A673 (cell line): ENCODE results near the gene AQP6. TPM values are rescaled to one million over a fixed set of nuclear protein-coding genes. Genes with fewer than 3 reads are reported as not detected.

ENCODE experiments used
- BruUV-seq: library from RNA; stranded (reverse); fragments of 400-500 nt; replicated peaks from 2 replicates; lab custom pipeline; 2021; lab: Mats Ljungman, UMichigan
- CTCF ChIA-PET: fragments of 300-600 bp; sonication (Branson Sonifier 250); formaldehyde crosslinking; loops from one replicate; lab custom pipeline; 2022; ENCODE audit warnings: antibody characterized with exemption; lab: Charles Lee
- POLR2A ChIA-PET: fragments of 300-600 bp; sonication (Branson Sonifier 250); formaldehyde crosslinking; loops from one replicate; lab custom pipeline; 2022; ENCODE audit warnings: antibody characterized with exemption; ENCODE audit not compliant: low non-redundant PET; lab: Charles Lee
- DNase-seq: peaks from one replicate; pipeline ENCODE4 v3.0.0-alpha.2; 2015; ENCODE audit warnings: low spot score
- H3K27ac ChIP-seq: fragments of 200-600 bp; sonication (generic); 2 replicates; pipeline ENCODE4 v1.5.1; 2016; ENCODE audit warnings: mixed run types, low read depth, mild to moderate bottlenecking, mixed read lengths, antibody characterized with exemption, low read length; ENCODE audit not compliant: poor library complexity, severe bottlenecking
- H3K27me3 ChIP-seq: fragments of 200-600 bp; sonication (generic); replicated peaks from 2 replicates; pipeline ENCODE4 v1.6.1; 2017; ENCODE audit warnings: mixed run types, low read depth, mild to moderate bottlenecking, mixed read lengths, antibody characterized with exemption, low read length; ENCODE audit not compliant: insufficient read depth, poor library complexity
- H3K36me3 ChIP-seq: fragments of 200-600 bp; sonication (generic); 2 replicates; pipeline ENCODE4 v1.6.1; 2016; ENCODE audit warnings: mixed run types, mild to moderate bottlenecking, mixed read lengths, antibody characterized with exemption, low read length; ENCODE audit not compliant: insufficient read depth, poor library complexity, severe bottlenecking
- H3K4me1 ChIP-seq: fragments of 200-600 bp; sonication (generic); 2 replicates; pipeline ENCODE4 v1.6.1; 2017; ENCODE audit warnings: mixed run types, mild to moderate bottlenecking, mixed read lengths, antibody characterized with exemption, low read length; ENCODE audit not compliant: insufficient read depth, poor library complexity, severe bottlenecking
- H3K4me3 ChIP-seq: fragments of 200-600 bp; sonication (generic); 2 replicates; pipeline ENCODE4 v1.5.1; 2016; ENCODE audit warnings: low read depth, mixed run types, mild to moderate bottlenecking, mixed read lengths, low read length; ENCODE audit not compliant: poor library complexity, severe bottlenecking
- H3K9me3 ChIP-seq: fragments of 200-600 bp; sonication (generic); 2 replicates; pipeline ENCODE4 v1.6.1; 2016; ENCODE audit warnings: mixed run types, low read depth, mild to moderate bottlenecking, mixed read lengths, antibody characterized with exemption, low read length; ENCODE audit not compliant: poor library complexity, severe bottlenecking
- CTCF ChIP-seq: fragments of 300-800, 200-600 bp; sonication (generic); conservative IDR thresholded peaks from 2 replicates; pipeline ENCODE4 v1.5.1; 2017; ENCODE audit warnings: low read depth, mild to moderate bottlenecking, antibody characterized with exemption, low read length, moderate library complexity, mixed read lengths
- EZH2 ChIP-seq: fragments of 200-600 bp; sonication (generic); IDR thresholded peaks from 2 replicates; pipeline ENCODE4 v1.6.1; 2017; ENCODE audit warnings: borderline replicate concordance, low read depth, mild to moderate bottlenecking, mixed read lengths, antibody characterized with exemption, low read length; ENCODE audit not compliant: poor library complexity, severe bottlenecking
- intact Hi-C: fragments of 100-400 bp; cut with micrococcal nuclease; formaldehyde crosslinking; loops from one replicate; pipeline ENCODE4 v1.10.0; 2022; ENCODE audit not compliant: unreplicated experiment
- total RNA-seq: library from RNA; stranded (reverse); gene quantifications from 2 replicates; pipeline ENCODE4 v1.2.3, GENCODE V29; 2021

The AQP6 gene
- total RNA-seq, 1 experiment from 2014 or later, result not detected

- BruUV-seq, result no TSS peak
- H3K4me3 ChIP-seq, result no peak overlapping the region
- DNase-seq, result no peak
- no peaks in the 10 kb centered on the region for H3K9me3 ChIP-seq
- no peaks in the 10 kb centered on the region for H3K27me3 ChIP-seq
- intact Hi-C loops, result no loop called here
- POLR2A ChIA-PET, result interaction anchor here (0.5 kb wide), 1 partner anchor 546 kb away, joined by 22 read pairs; no protein-coding TSS in a partner anchor
- CTCF ChIA-PET, result no interaction called here
- no peaks in the 10 kb centered on the region for H3K36me3 ChIP-seq
- TF ChIP-seq CTCF (no peak), EZH2 (no peak)
- H3K27ac ChIP-seq, result no peak overlapping the region
- H3K4me1 ChIP-seq, result no peaks in the 10 kb centered on the region
Observed at GRCh38 chr12:49975318-49975761, 2.6 kb downstream of the AQP6 start.

GRCh38 chr12:49976557-49976956, 3.8 kb downstream of the AQP6 start:
- Histone ChIP-seq H3K4me1 (no peaks in the 10 kb centered on the region), H3K9me3 (no peaks in the 10 kb centered on the region), H3K27ac (no peak overlapping the region), H3K27me3 (no peaks in the 10 kb centered on the region), H3K4me3 (no peak overlapping the region), H3K36me3 (no peaks in the 10 kb centered on the region)
- DNase-seq, result no peak
- POLR2A ChIA-PET, result interaction anchor here (0.6 kb wide), 1 partner anchor 233 kb away, joined by 4 read pairs; no protein-coding TSS in a partner anchor
- BruUV-seq, result no TSS peak
- TF ChIP-seq CTCF (no peak), EZH2 (no peak)
- intact Hi-C loops, result no loop called here
- CTCF ChIA-PET, result no interaction called here

GRCh38 chr12:49978125-49978524, 5.4 kb downstream of the AQP6 start:
- Histone ChIP-seq H3K36me3 (no peaks in the 10 kb centered on the region), H3K9me3 (no peaks in the 10 kb centered on the region), H3K4me3 (no peak overlapping the region), H3K27ac (no peak overlapping the region), H3K27me3 (no peaks in the 10 kb centered on the region), H3K4me1 (no peaks in the 10 kb centered on the region)
- TF ChIP-seq EZH2 (no peak), CTCF (no peak)
- intact Hi-C loops, result no loop called here
- POLR2A ChIA-PET, result interaction anchor here (0.6 kb wide), 1 partner anchor 118 kb away, joined by 14 read pairs; no protein-coding TSS in a partner anchor
- no TSS peak for BruUV-seq
- no peak for DNase-seq
- CTCF ChIA-PET, result interaction anchor here (2.4 kb wide), 1 partner anchor 11 kb away, joined by 10 read pairs; no protein-coding TSS in a partner anchor
